GM20000 (cell line): ENCODE results near the gene KYNU.

Experiments
- DNase-seq: peaks from one replicate; pipeline ENCODE4 v3.0.0; 2012; ENCODE audit warnings: low spot score
- CTCF ChIP-seq: IDR thresholded peaks from 2 replicates; pipeline ENCODE4 v1.5.1; 2012; ENCODE audit warnings: mild to moderate bottlenecking, control low read depth; ENCODE audit errors: extremely low read depth, missing control alignments

The KYNU gene

GRCh38 chr2:142872882-142873724 is 4.4 kb upstream of the KYNU start:
- DNase-seq, result no peak
- no peak for TF ChIP-seq CTCF

- no peak for TF ChIP-seq CTCF
- no peak for DNase-seq
Measured at GRCh38 chr2:142873831-142874287, 3.6 kb upstream of the KYNU start.

- no peak for DNase-seq
- no peak for TF ChIP-seq CTCF
Measured at GRCh38 chr2:142874293-142874814, 3.1 kb upstream of the KYNU start.

GRCh38 chr2:142875010-142875409 is 2.5 kb upstream of the KYNU start:
- no peak for TF ChIP-seq CTCF
- DNase-seq, result no peak

- DNase-seq, result no peak
- TF ChIP-seq CTCF, result no peak
Measured at GRCh38 chr2:142875652-142876051, 1.8 kb upstream of the KYNU start.

GRCh38 chr2:142876423-142876822 is 1.0 kb upstream of the KYNU start:
- DNase-seq, result no peak
- TF ChIP-seq CTCF, result no peak

- no peak for TF ChIP-seq CTCF
- DNase-seq, result no peak
Measured at GRCh38 chr2:142878031-142878678, 691 bp downstream of the KYNU start.
